H1 (cell line): ENCODE measurements around the gene PHLDA2. TPM values are rescaled to one million over a fixed set of nuclear protein-coding genes. Genes with fewer than 3 reads are reported as not detected.

Experiments
- CTCF ChIA-PET: fragments of 300-600 bp; sonication (Branson Sonifier 250); formaldehyde crosslinking; loops from one replicate; lab custom pipeline; 2021; ENCODE audit not compliant: partially characterized antibody; lab: Charles Lee
- POLR2A ChIA-PET: fragments of 300-600 bp; sonication (Branson Sonifier 250); formaldehyde crosslinking; loops from one replicate; lab custom pipeline; 2021; ENCODE audit warnings: inconsistent platforms; ENCODE audit not compliant: partially characterized antibody; lab: Charles Lee
- DNase-seq, 2 experiments: peaks; one replicate each; pipeline versions ENCODE4 v3.0.0 to v3.0.0-alpha.2; 2010 to 2022; ENCODE audit warnings: low spot score in 2 of 2, low read depth in 1 of 2, mixed read lengths in 1 of 2
- FAIRE-seq: peaks from 2 replicates; lab custom pipeline; 2011; peaks lifted over from hg19 to GRCh38; lab: Jason Lieb, UNC
- H2AFZ ChIP-seq: 2 replicates; pipeline ENCODE4 v1.8.1; 2012; ENCODE audit warnings: low read length, inconsistent platforms
- H2AK5ac ChIP-seq: 2 replicates; pipeline ENCODE4 v1.6.1; 2013; ENCODE audit warnings: low read depth, low read length
- H2BK120ac ChIP-seq: replicated peaks from 2 replicates; pipeline ENCODE3; 2013; ENCODE audit warnings: low read depth, low read length, inconsistent platforms
- H2BK12ac ChIP-seq: 2 replicates; pipeline ENCODE4 v1.6.1; 2013; ENCODE audit warnings: low read depth, low read length
- H2BK15ac ChIP-seq: 2 replicates; pipeline ENCODE4 v1.6.1; 2013; ENCODE audit warnings: low read length
- H2BK20ac ChIP-seq: 2 replicates; pipeline ENCODE4 v1.6.1; 2013; ENCODE audit warnings: low read length
- H2BK5ac ChIP-seq: 2 replicates; pipeline ENCODE4 v1.6.1; 2013; ENCODE audit warnings: low read depth, low read length
- H3K14ac ChIP-seq: 2 replicates; pipeline ENCODE4 v1.6.1; 2013; ENCODE audit warnings: inconsistent platforms; ENCODE audit not compliant: insufficient read length
- H3K18ac ChIP-seq: 2 replicates; pipeline ENCODE4 v1.6.1; 2013; ENCODE audit warnings: low read length; ENCODE audit errors: extremely low read depth
- H3K23ac ChIP-seq: 2 replicates; pipeline ENCODE4 v1.6.1; 2013; ENCODE audit warnings: inconsistent platforms; ENCODE audit not compliant: insufficient read length
- H3K23me2 ChIP-seq: 2 replicates; pipeline ENCODE4 v1.6.1; 2013; ENCODE audit warnings: low read depth, low read length
- H3K27ac ChIP-seq: 2 replicates; pipeline ENCODE4 v1.6.1; 2011; ENCODE audit warnings: low read depth, low read length, inconsistent platforms
- H3K27me3 ChIP-seq, 4 experiments: replicated peaks in 1 of 4; 1 replicate in 1 of 4; 2 replicates in 3 of 4; pipeline versions ENCODE4 v1.6.1 to v1.8.1; 2011 to 2013; ENCODE audit warnings: low read length in 3 of 4, mild to moderate bottlenecking in 3 of 4, inconsistent platforms in 2 of 4, mixed read lengths in 2 of 4, moderate library complexity in 1 of 4; ENCODE audit not compliant: control insufficient read depth in 3 of 4, insufficient read depth in 3 of 4; ENCODE audit errors: extremely low read depth in 1 of 4
- H3K36me3 ChIP-seq, 4 experiments: 2 replicates each; pipeline versions ENCODE4 v1.6.1 to v1.8.1; 2011 to 2013; ENCODE audit warnings: mild to moderate bottlenecking in 4 of 4, low read length in 3 of 4, moderate library complexity in 2 of 4, control low read depth in 1 of 4, inconsistent platforms in 1 of 4; ENCODE audit not compliant: insufficient read depth in 4 of 4, control insufficient read depth in 2 of 4
- H3K4ac ChIP-seq: replicated peaks from 2 replicates; pipeline ENCODE3; 2013; ENCODE audit warnings: low read length, low read depth, mixed read lengths, inconsistent platforms; ENCODE audit not compliant: insufficient read length
- H3K4me1 ChIP-seq, 4 experiments: replicated peaks in 1 of 4; 1 replicate in 1 of 4; 2 replicates in 3 of 4; pipeline versions ENCODE4 v1.6.1 to v1.8.1; 2011 to 2013; ENCODE audit warnings: low read length in 3 of 4, inconsistent platforms in 2 of 4, mixed read lengths in 1 of 4; ENCODE audit not compliant: insufficient read depth in 4 of 4, control insufficient read depth in 3 of 4
- H3K4me2 ChIP-seq, 2 experiments: 2 replicates each; pipeline versions ENCODE4 v1.6.1 to v1.8.1; 2011 to 2013; ENCODE audit warnings: low read depth in 2 of 2, low read length in 2 of 2, control low read depth in 1 of 2, inconsistent platforms in 1 of 2, mild to moderate bottlenecking in 1 of 2; ENCODE audit not compliant: insufficient read depth in 1 of 2
- H3K4me3 ChIP-seq, 4 experiments: fragments of 200-600, 300-600 bp in 1 of 4; sonication (generic), shearing (Covaris generic), sonication (Bioruptor Twin) in 1 of 4; 2 replicates each; pipeline versions ENCODE4 v1.5.1 to v1.8.1; 2011 to 2016; ENCODE audit warnings: low read length in 4 of 4, low read depth in 3 of 4, control low read depth in 2 of 4, inconsistent platforms in 2 of 4, mild to moderate bottlenecking in 2 of 4, mixed read lengths in 1 of 4, moderate library complexity in 1 of 4; ENCODE audit not compliant: insufficient read depth in 2 of 4; ENCODE audit errors: extremely low read depth in 1 of 4
- H3K56ac ChIP-seq: replicated peaks from 2 replicates; pipeline ENCODE3; 2013; ENCODE audit warnings: low read depth, mild to moderate bottlenecking, mixed read lengths, low read length, inconsistent platforms; ENCODE audit not compliant: insufficient read length
- H3K79me1 ChIP-seq: 2 replicates; pipeline ENCODE4 v1.6.1; 2013; ENCODE audit warnings: low read depth, low read length, control low read depth
- H3K79me2 ChIP-seq, 2 experiments: 2 replicates each; pipeline versions ENCODE4 v1.6.1 to v1.8.1; 2012 to 2013; ENCODE audit warnings: low read length in 2 of 2, mild to moderate bottlenecking in 2 of 2, inconsistent platforms in 1 of 2; ENCODE audit not compliant: insufficient read depth in 2 of 2, control insufficient read depth in 1 of 2
- H3K9ac ChIP-seq, 4 experiments: replicated peaks in 1 of 4; 1 replicate in 1 of 4; 2 replicates in 3 of 4; pipeline versions ENCODE4 v1.6.1 to v1.8.1; 2011 to 2013; ENCODE audit warnings: low read depth in 3 of 4, low read length in 3 of 4, control low read depth in 2 of 4, mild to moderate bottlenecking in 2 of 4, moderate library complexity in 2 of 4, inconsistent platforms in 1 of 4; ENCODE audit errors: extremely low read depth in 1 of 4
- H3K9me3 ChIP-seq, 2 experiments: 2 replicates each; pipeline versions ENCODE4 v1.6.1 to v1.8.1; 2012 to 2013; ENCODE audit warnings: mild to moderate bottlenecking in 2 of 2, moderate library complexity in 2 of 2, control low read depth in 1 of 2, inconsistent platforms in 1 of 2, low read depth in 1 of 2, low read length in 1 of 2, mixed read lengths in 1 of 2; ENCODE audit not compliant: insufficient read depth in 2 of 2
- H4K20me1 ChIP-seq, 2 experiments: replicated peaks in 1 of 2; 2 replicates each; pipeline versions ENCODE3 to v1.8.1; 2011 to 2013; ENCODE audit warnings: inconsistent platforms in 2 of 2, low read length in 2 of 2, mild to moderate bottlenecking in 1 of 2; ENCODE audit not compliant: insufficient read depth in 2 of 2, control insufficient read depth in 1 of 2
- H4K5ac ChIP-seq: 2 replicates; pipeline ENCODE4 v1.6.1; 2013; ENCODE audit warnings: low read length, low read depth, mixed read lengths, inconsistent platforms; ENCODE audit not compliant: insufficient read length
- H4K8ac ChIP-seq: 2 replicates; pipeline ENCODE4 v1.8.0; 2013; ENCODE audit warnings: mild to moderate bottlenecking, moderate library complexity, low read length, inconsistent platforms; ENCODE audit not compliant: insufficient read depth; ENCODE audit errors: extremely low read depth
- H4K91ac ChIP-seq: replicated peaks from 2 replicates; pipeline ENCODE3; 2013; ENCODE audit warnings: low read length, mixed read lengths, inconsistent platforms; ENCODE audit not compliant: insufficient read length
- CBX8 ChIP-seq: fragments of 300-800, 300-1000 bp; sonication (generic); IDR thresholded peaks from 2 replicates; pipeline ENCODE4 v1.7.1; 2016; ENCODE audit warnings: low read depth, low read length, borderline replicate concordance
- FOSL1 ChIP-seq: IDR thresholded peaks from 2 replicates; pipeline ENCODE4 v1.6.1; 2011; ENCODE audit warnings: mild to moderate bottlenecking, low read depth, low read length, moderate library complexity; ENCODE audit not compliant: insufficient read depth
- RAD21 ChIP-seq, 2 experiments: IDR thresholded peaks in 1 of 2; conservative IDR thresholded peaks in 1 of 2; 2 replicates each; pipeline ENCODE4 v1.6.1; 2011; ENCODE audit warnings: low read depth in 2 of 2, low read length in 2 of 2, improper control_type of control experiment in 1 of 2, inconsistent platforms in 1 of 2, mild to moderate bottlenecking in 1 of 2, moderate library complexity in 1 of 2
- SUZ12 ChIP-seq: fragments of 200-600 bp; sonication (generic); IDR thresholded peaks from 2 replicates; pipeline ENCODE4 v1.6.1; 2012; ENCODE audit warnings: mild to moderate bottlenecking, inconsistent platforms, low read length, moderate library complexity, mixed read lengths
- WGBS, 2 experiments: shearing (Covaris generic) in 1 of 2; methylation state at CpG; one replicate each; pipeline versions ENCODE4 v1.1.6 to v1.1.7; 2013 to 2015; ENCODE audit warnings: low lambda C conversion rate in 2 of 2, mixed read lengths in 2 of 2, inconsistent platforms in 1 of 2, low coverage in 1 of 2, missing lambda C conversion rate in 1 of 2; ENCODE audit not compliant: insufficient replicate concordance in 2 of 2, insufficient coverage in 1 of 2, insufficient read length in 1 of 2; ENCODE audit errors: extremely low coverage in 1 of 2, missing lambda C conversion rate in 1 of 2; 5-methylcytosine and 5-hydroxymethylcytosine counted together
- polyA plus RNA-seq, 7 experiments: library from polyadenylated mRNA; depleted of rRNA in 3 of 7; stranded (reverse) in 5 of 7; unstranded in 2 of 7; fragments of >200 nt in 5 of 7; fragments of 200-250 nt in 2 of 7; gene quantifications; 1 replicate in 5 of 7; 2 replicates in 1 of 7; 4 replicates in 1 of 7; pipeline versions ENCODE4 v1.2.1 to v1.2.3, GENCODE V29; 2011 to 2013; ENCODE audit warnings: missing spikeins in 2 of 7, mixed read lengths in 2 of 7
- total RNA-seq: library from RNA; stranded (reverse); fragmentation: NEBNext Ultra II Directional; extraction: Animal tissue kit (Norgen Biotek cat#: 25700); gene quantifications from 2 replicates; pipeline ENCODE4 v1.2.1, GENCODE V29; 2021

PHLDA2 gene
- total and polyA plus RNA-seq, 2 of the 8 experiments (the other 6 are each of a cell fraction or from before 2014, with no cell fraction given) = 5.2 to 7.6 TPM

DNA sequence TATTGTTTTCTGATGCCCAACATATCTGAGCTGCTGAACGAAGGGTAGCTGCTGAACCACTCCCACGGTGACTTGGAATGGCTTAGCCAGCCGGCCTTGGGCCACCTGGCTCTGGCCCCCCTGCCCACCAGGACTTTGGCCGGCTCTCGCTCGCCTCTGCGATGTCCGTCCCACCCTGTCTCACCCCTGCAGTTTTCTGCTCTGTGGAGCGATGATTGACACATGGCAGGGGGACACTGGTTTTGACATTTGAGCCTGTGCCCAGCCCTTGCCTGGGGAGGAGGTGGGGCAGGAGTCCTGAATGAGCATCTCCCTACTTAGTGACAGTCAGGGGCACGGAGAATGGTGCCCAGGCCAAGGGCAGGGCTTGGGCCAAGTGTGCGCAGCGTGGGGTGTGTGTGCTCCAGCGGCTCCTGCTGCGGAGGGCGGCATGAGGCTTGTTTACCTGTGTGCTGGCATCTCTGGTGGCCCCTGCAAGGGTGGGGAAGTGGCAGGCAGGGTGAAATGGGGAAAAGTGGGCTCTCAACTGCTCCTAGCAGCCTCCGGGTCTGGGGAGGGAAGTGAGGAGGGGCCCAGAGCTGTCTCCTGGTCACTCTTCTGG, 27.9 kb downstream of the PHLDA2 start:
- H2BK20ac ChIP-seq = 0 out of 2 replicates have a peak overlapping the region, but pooled peaks have one; percentile 72
- H2BK15ac ChIP-seq = peak overlapping the region; percentile 25
- no peak overlapping the region for H4K5ac ChIP-seq
- no peaks in the 10 kb centered on the region for H3K36me3 ChIP-seq
- peak overlapping the region; percentile 22 for H4K91ac ChIP-seq
- H4K20me1 ChIP-seq = no peaks in the 10 kb centered on the region
- H4K8ac ChIP-seq = no peak overlapping the region
- H3K79me2 ChIP-seq = no peaks in the 10 kb centered on the region
- H3K56ac ChIP-seq = no peak overlapping the region
- CTCF ChIA-PET = interaction anchor here (0.8 to 6.2 kb wide), 6 partner anchors 9 to 370 kb away, joined by 3 to 68 read pairs (median 4); partner anchors contain the start of gene PHLDA2
- H3K23me2 ChIP-seq = peaks cover 7% of the 10 kb centered on the region; the same call in 1 of the 2 replicates
- FAIRE-seq = no peak
- peak overlapping the region in 3 of 4 experiments; percentile 40 to 94 (median 43); a peak in 7 of 8 replicates for H3K4me3 ChIP-seq
- no peaks in the 10 kb centered on the region for H3K9me3 ChIP-seq
- peak overlapping the region; percentile 92; the same call in 1 of the 2 replicates for H2BK12ac ChIP-seq
- H3K27me3 ChIP-seq = peaks cover 0 to 25% (median 6%) of the 10 kb centered on the region in 4 experiments; a peak in 4 of 7 replicates
- H3K79me1 ChIP-seq = no peaks in the 10 kb centered on the region
- TF ChIP-seq SUZ12 (no peak), CBX8 (no peak), RAD21 (IDR thresholded peaks at IDR 0.05 in 1 of 2, conservative IDR thresholded peaks at IDR 0.05 in 1 of 2; ENCODE audit: low read depth in 2 of 2, low read length in 2 of 2) (no peak), FOSL1 (no peak)
- TF ChIP-seq, all 59 proteins: peak for 0
- DNase-seq = no peak
- H3K27ac ChIP-seq = no peak overlapping the region
- H2BK5ac ChIP-seq = peak overlapping the region; percentile 13; the same call in 1 of the 2 replicates
- peak overlapping the region; percentile 76; the same call in 1 of the 2 replicates for H2AFZ ChIP-seq
- H3K4me2 ChIP-seq = peak overlapping the region; percentile 80 to 89
- H3K4ac ChIP-seq = peak overlapping the region; percentile 98
- H3K9ac ChIP-seq = peak overlapping the region in 2 of 4 experiments; percentile 8 to 20; a peak in 1 of 7 replicates
- POLR2A ChIA-PET = interaction anchor here (4.9 kb wide), 1 partner anchor 28 kb away, joined by 20 read pairs; the partner anchor contains the start of gene PHLDA2
- H3K18ac ChIP-seq = no peak overlapping the region
- H3K4me1 ChIP-seq = peaks cover 0 to 19% (median 14%) of the 10 kb centered on the region in 4 experiments; a peak in 5 of 7 replicates
- peak overlapping the region; percentile 38 for H2BK120ac ChIP-seq
- H3K23ac ChIP-seq = no peak overlapping the region
- H3K14ac ChIP-seq = no peak overlapping the region
- 83% methylated on average over 12 of the region's 16 CpGs; no CpG with 5 or more reads in 1 of the 2 experiments for WGBS, 2 experiments
- no peak overlapping the region for H2AK5ac ChIP-seq
